IgD-negative memory B cell (primary cell): ENCODE data around the gene TNFRSF9. TPM values are rescaled to one million over a fixed set of nuclear protein-coding genes. Genes with fewer than 3 reads are reported as not detected.
A peak's percentile ranks its signal among the peaks of the same experiment; 100 is the strongest.
"Not testable (repeated sequence)": the region's sequence is repeated elsewhere in the genome, so short reads cannot be mapped to it uniquely, and the experiment has no call there.

ENCODE experiments used
- H3K27ac Mint-ChIP-seq, 3 donors: one replicate each; pipeline ENCODE4 v1.8.0; 2020 to 2022; ENCODE audit warnings: mild to moderate bottlenecking in 3 of 3, mixed read lengths in 3 of 3, moderate library complexity in 1 of 3
- H3K27me3 Mint-ChIP-seq: one replicate; pipeline ENCODE4 v1.8.0; 2021; ENCODE audit warnings: mixed read lengths
- H3K36me3 Mint-ChIP-seq: one replicate; pipeline ENCODE4 v1.8.0; 2020; ENCODE audit warnings: mild to moderate bottlenecking, mixed read lengths
- H3K4me1 Mint-ChIP-seq, 3 donors: one replicate each; pipeline ENCODE4 v1.8.0; 2020 to 2022; ENCODE audit warnings: mixed read lengths in 3 of 3, mild to moderate bottlenecking in 1 of 3
- H3K4me3 Mint-ChIP-seq, 4 donors: one replicate each; pipeline ENCODE4 v1.8.0; 2020 to 2022; ENCODE audit warnings: mild to moderate bottlenecking in 4 of 4, mixed read lengths in 4 of 4, moderate library complexity in 3 of 4
- H3K9me3 Mint-ChIP-seq, 3 donors: one replicate each; pipeline ENCODE4 v1.8.0; 2020 to 2021; ENCODE audit warnings: mixed read lengths in 3 of 3, mild to moderate bottlenecking in 1 of 3
- polyA plus RNA-seq: library from polyadenylated mRNA; unstranded; fragments of 300-500 nt; fragmentation: Illumina TruSeq; gene quantifications from one replicate; pipeline ENCODE4 v1.2.3, GENCODE V29; 2021

TNFRSF9 gene
- polyA plus RNA-seq, 1 donor from 2014 or later = not detected

- Mint-ChIP-seq H3K27me3 (peaks cover 26% of the 10 kb centered on the region), H3K9me3 (no peaks in the 10 kb centered on the region), H3K4me3 (peak overlapping the region in 2 of 4 donors; percentile 9 to 87), H3K4me1 (peaks cover 9 to 20% (median 16%) of the 10 kb centered on the region in 3 donors), H3K36me3 (peaks cover 2% of the 10 kb centered on the region), H3K27ac (no peak overlapping the region)
These were observed 2.6 kb upstream of the TNFRSF9 start for GRCh38 chr1:7943251-7943650.

GRCh38 chr1:7942214-7942921, 1.7 kb upstream of the TNFRSF9 start:
- peak overlapping the region; percentile 9 to 90 (median 77) for H3K4me3 Mint-ChIP-seq
- H3K27me3 Mint-ChIP-seq = peaks cover 31% of the 10 kb centered on the region
- peak overlapping the region in 1 of 3 donors; percentile 65 for H3K27ac Mint-ChIP-seq
- no peaks in the 10 kb centered on the region for H3K9me3 Mint-ChIP-seq
- peaks cover 9 to 20% (median 16%) of the 10 kb centered on the region in 3 donors for H3K4me1 Mint-ChIP-seq
- peaks cover 2% of the 10 kb centered on the region for H3K36me3 Mint-ChIP-seq

GRCh38 chr1:7941437-7941793, 776 bp upstream of the TNFRSF9 start:
- H3K9me3 Mint-ChIP-seq = no peaks in the 10 kb centered on the region
- H3K4me1 Mint-ChIP-seq = peaks cover 9 to 20% (median 18%) of the 10 kb centered on the region in 3 donors
- H3K27me3 Mint-ChIP-seq = peaks cover 32% of the 10 kb centered on the region
- H3K36me3 Mint-ChIP-seq = peaks cover 2% of the 10 kb centered on the region
- peak overlapping the region; percentile 14 to 90 (median 77) for H3K4me3 Mint-ChIP-seq
- H3K27ac Mint-ChIP-seq = peak overlapping the region in 2 of 3 donors; percentile 6 to 81

- Mint-ChIP-seq H3K4me3 (peak overlapping the region in 1 of 4 donors; percentile 22), H3K4me1 (peaks cover 9 to 20% (median 18%) of the 10 kb centered on the region in 3 donors), H3K27ac (no peak overlapping the region), H3K36me3 (no peaks in the 10 kb centered on the region), H3K27me3 (peaks cover 34% of the 10 kb centered on the region), H3K9me3 (no peaks in the 10 kb centered on the region)
These were observed 605 bp downstream of the TNFRSF9 start for GRCh38 chr1:7940034-7940433.

- H3K4me3 Mint-ChIP-seq = no peak overlapping the region
- H3K27ac Mint-ChIP-seq = no peak overlapping the region
- H3K4me1 Mint-ChIP-seq = peaks cover 9 to 17% (median 17%) of the 10 kb centered on the region in 3 donors
- no peaks in the 10 kb centered on the region for H3K36me3 Mint-ChIP-seq
- H3K27me3 Mint-ChIP-seq = peaks cover 37% of the 10 kb centered on the region
- no peaks in the 10 kb centered on the region for H3K9me3 Mint-ChIP-seq
These were observed 2.6 kb downstream of the TNFRSF9 start for GRCh38 chr1:7938070-7938469.

- Mint-ChIP-seq H3K4me1 (peaks cover 0 to 4% (median 0%) of the 10 kb centered on the region in 3 donors), H3K9me3 (no peaks in the 10 kb centered on the region), H3K36me3 (peaks cover 2% of the 10 kb centered on the region), H3K4me3 (no peak overlapping the region), H3K27ac (no peak overlapping the region), H3K27me3 (peaks cover 16% of the 10 kb centered on the region)
These were observed 8.0 kb downstream of the TNFRSF9 start for GRCh38 chr1:7932524-7933138.

- Mint-ChIP-seq H3K36me3 (peaks cover 2% of the 10 kb centered on the region), H3K9me3 (no peaks in the 10 kb centered on the region), H3K27me3 (peaks cover 18% of the 10 kb centered on the region), H3K27ac (no peak overlapping the region), H3K4me3 (no peak overlapping the region), H3K4me1 (peaks cover 0 to 2% (median 0%) of the 10 kb centered on the region in 3 donors)
These were observed 9.2 kb downstream of the TNFRSF9 start for GRCh38 chr1:7931446-7931812.

- no peak overlapping the region for H3K27ac Mint-ChIP-seq
- peaks cover 17% of the 10 kb centered on the region for H3K27me3 Mint-ChIP-seq
- peak overlapping the region in 1 of 4 donors; percentile 76 for H3K4me3 Mint-ChIP-seq
- peaks cover 2% of the 10 kb centered on the region for H3K36me3 Mint-ChIP-seq
- no peaks in the 10 kb centered on the region for H3K9me3 Mint-ChIP-seq
- peaks cover 0 to 2% (median 0%) of the 10 kb centered on the region in 3 donors for H3K4me1 Mint-ChIP-seq
These were observed 9.8 kb downstream of the TNFRSF9 start for GRCh38 chr1:7930645-7931445.

- Mint-ChIP-seq H3K27me3 (peaks cover 14% of the 10 kb centered on the region), H3K9me3 (no peaks in the 10 kb centered on the region), H3K4me1 (peaks cover 0 to 2% (median 0%) of the 10 kb centered on the region in 3 donors), H3K27ac (no peak overlapping the region), H3K36me3 (peaks cover 2% of the 10 kb centered on the region), H3K4me3 (no peak overlapping the region)
These were observed 11.0 kb downstream of the TNFRSF9 start for GRCh38 chr1:7929637-7930036.

GRCh38 chr1:7928247-7928646, 12.4 kb downstream of the TNFRSF9 start:
- Mint-ChIP-seq H3K27me3 (peaks cover 16% of the 10 kb centered on the region), H3K4me3 (no peak overlapping the region), H3K4me1 (peaks cover 0 to 2% (median 0%) of the 10 kb centered on the region in 3 donors), H3K27ac (no peak overlapping the region), H3K9me3 (no peaks in the 10 kb centered on the region), H3K36me3 (peaks cover 2% of the 10 kb centered on the region)

GRCh38 chr1:7927061-7927460, 13.6 kb downstream of the TNFRSF9 start:
- H3K4me3 Mint-ChIP-seq, H3K27ac Mint-ChIP-seq, H3K9me3 Mint-ChIP-seq, H3K4me1 Mint-ChIP-seq, H3K36me3 Mint-ChIP-seq: not testable (repeated sequence)
- peaks cover 15% of the 10 kb centered on the region for H3K27me3 Mint-ChIP-seq

- Mint-ChIP-seq H3K9me3 (no peaks in the 10 kb centered on the region), H3K36me3 (no peaks in the 10 kb centered on the region), H3K4me1 (peaks cover 0 to 2% (median 0%) of the 10 kb centered on the region in 3 donors), H3K27me3 (peaks cover 14% of the 10 kb centered on the region), H3K4me3 (no peak overlapping the region), H3K27ac (no peak overlapping the region)
These were observed 18.3 kb downstream of the TNFRSF9 start for GRCh38 chr1:7922301-7922700.

- Mint-ChIP-seq H3K36me3 (no peaks in the 10 kb centered on the region), H3K4me3 (no peak overlapping the region), H3K27ac (no peak overlapping the region), H3K9me3 (no peaks in the 10 kb centered on the region), H3K27me3 (peaks cover 16% of the 10 kb centered on the region), H3K4me1 (peaks cover 0 to 2% (median 0%) of the 10 kb centered on the region in 3 donors)
These were observed 18.8 kb downstream of the TNFRSF9 start for GRCh38 chr1:7921796-7922195.

GRCh38 chr1:7919880-7920279, 20.8 kb downstream of the TNFRSF9 start:
- no peaks in the 10 kb centered on the region for H3K9me3 Mint-ChIP-seq
- H3K4me3 Mint-ChIP-seq = no peak overlapping the region
- no peak overlapping the region for H3K27ac Mint-ChIP-seq
- peaks cover 19% of the 10 kb centered on the region for H3K27me3 Mint-ChIP-seq
- peaks cover 0 to 2% (median 0%) of the 10 kb centered on the region in 3 donors for H3K4me1 Mint-ChIP-seq
- no peaks in the 10 kb centered on the region for H3K36me3 Mint-ChIP-seq

GRCh38 chr1:7917971-7918370, 22.7 kb downstream of the TNFRSF9 start:
- H3K27me3 Mint-ChIP-seq = peaks cover 15% of the 10 kb centered on the region
- H3K4me3 Mint-ChIP-seq, H3K36me3 Mint-ChIP-seq, H3K9me3 Mint-ChIP-seq, H3K4me1 Mint-ChIP-seq, H3K27ac Mint-ChIP-seq: not testable (repeated sequence)
